GM18498 (cell line): Measurements from ENCODE around the gene LRIG1.

Source experiments
- ATAC-seq: cut with Tn5 transposase; IDR thresholded peaks from one replicate; pipeline ENCODE4 v1.9.1; 2021; ENCODE audit warnings: mild to moderate bottlenecking, moderate library complexity; ENCODE audit not compliant: unreplicated experiment

LRIG1 gene

GRCh38 chr3:66363148-66363547 is 137.7 kb downstream of the LRIG1 start:
- ATAC-seq = no peak

GRCh38 chr3:66362541-66362941 is 138.3 kb downstream of the LRIG1 start:
- no peak for ATAC-seq

- no peak for ATAC-seq
Measured at GRCh38 chr3:66361356-66361755, 139.5 kb downstream of the LRIG1 start.

GRCh38 chr3:66355997-66356396 is 144.8 kb downstream of the LRIG1 start:
- ATAC-seq = no peak

GRCh38 chr3:66355394-66355793 is 145.4 kb downstream of the LRIG1 start:
- ATAC-seq = peak; percentile 100

- no peak for ATAC-seq
Measured at GRCh38 chr3:66354001-66354400, 146.8 kb downstream of the LRIG1 start.

GRCh38 chr3:66353530-66353929 is 147.3 kb downstream of the LRIG1 start:
- no peak for ATAC-seq

GRCh38 chr3:66353039-66353438 is 147.8 kb downstream of the LRIG1 start:
- no peak for ATAC-seq

- no peak for ATAC-seq
Measured at GRCh38 chr3:66350601-66351000, 150.2 kb downstream of the LRIG1 start.

GRCh38 chr3:66348704-66349103 is 152.1 kb downstream of the LRIG1 start:
- no peak for ATAC-seq

- no peak for ATAC-seq
Measured at GRCh38 chr3:66344848-66345578, 155.8 kb downstream of the LRIG1 start.

GRCh38 chr3:66344391-66344811 is 156.4 kb downstream of the LRIG1 start:
- ATAC-seq = no peak

GRCh38 chr3:66342717-66343356 is 158.0 kb downstream of the LRIG1 start:
- ATAC-seq = no peak

GRCh38 chr3:66338927-66339326 is 161.9 kb downstream of the LRIG1 start:
- ATAC-seq = no peak

- ATAC-seq = no peak
Measured at GRCh38 chr3:66336333-66336766, 164.5 kb downstream of the LRIG1 start.

GRCh38 chr3:66335671-66336070 is 165.2 kb downstream of the LRIG1 start:
- no peak for ATAC-seq
